Stimulated activated CD8-positive, alpha-beta memory T cell treated with anti-CD3 and anti-CD28 coated beads, Interleukin-7, amount 100 ng/mL, for 24 hours (primary cell): ENCODE measurements around the gene ALK.

Experiments
- DNase-seq: peaks from one replicate; pipeline ENCODE4 v3.0.0-alpha.2; 2020; ENCODE audit warnings: low read depth

The ALK gene

GRCh38 chr2:29485631-29486030 lies 435.8 kb downstream of the ALK start:
- no peak for DNase-seq

GRCh38 chr2:29485117-29485516 lies 436.3 kb downstream of the ALK start:
- DNase-seq: no peak

GRCh38 chr2:29482867-29483266 lies 438.5 kb downstream of the ALK start:
- DNase-seq: no peak

- no peak for DNase-seq
These were observed 439.0 kb downstream of the ALK start for GRCh38 chr2:29482348-29482747.

- no peak for DNase-seq
These were observed 440.1 kb downstream of the ALK start for GRCh38 chr2:29481313-29481712.

- DNase-seq: no peak
These were observed 441.0 kb downstream of the ALK start for GRCh38 chr2:29480426-29480825.

GRCh38 chr2:29479401-29479800 lies 442.0 kb downstream of the ALK start:
- DNase-seq: no peak

- DNase-seq: no peak
These were observed 442.7 kb downstream of the ALK start for GRCh38 chr2:29478641-29479040.

GRCh38 chr2:29477186-29477585 lies 444.2 kb downstream of the ALK start:
- no peak for DNase-seq

- DNase-seq: no peak
These were observed 445.9 kb downstream of the ALK start for GRCh38 chr2:29475499-29475898.

GRCh38 chr2:29469961-29470360 lies 451.4 kb downstream of the ALK start:
- no peak for DNase-seq

- DNase-seq: no peak
These were observed 451.9 kb downstream of the ALK start for GRCh38 chr2:29469516-29469915.

GRCh38 chr2:29463181-29463900 lies 458.0 kb downstream of the ALK start:
- no peak for DNase-seq

- DNase-seq: no peak
These were observed 459.1 kb downstream of the ALK start for GRCh38 chr2:29462293-29462692.

- DNase-seq: no peak
These were observed 461.2 kb downstream of the ALK start for GRCh38 chr2:29460190-29460589.

GRCh38 chr2:29459445-29460179 lies 461.8 kb downstream of the ALK start:
- no peak for DNase-seq

- no peak for DNase-seq
These were observed 465.0 kb downstream of the ALK start for GRCh38 chr2:29456429-29456828.

GRCh38 chr2:29455200-29455860 lies 466.1 kb downstream of the ALK start:
- no peak for DNase-seq

GRCh38 chr2:29452036-29452435 lies 469.4 kb downstream of the ALK start:
- no peak for DNase-seq

- no peak for DNase-seq
These were observed 470.7 kb downstream of the ALK start for GRCh38 chr2:29450596-29451222.

- no peak for DNase-seq
These were observed 471.9 kb downstream of the ALK start for GRCh38 chr2:29449499-29449898.

GRCh38 chr2:29448096-29448688 lies 473.2 kb downstream of the ALK start:
- no peak for DNase-seq
